SK-N-SH treated with all-trans-retinoic acid at 6 μM for 48 hours (cell line): ENCODE data around the gene DOCK9.

Experiments
- OSR1 ChIP-seq: fragments of 250-450 bp; sonication (Bioruptor Pico); IDR thresholded peaks from 2 replicates; pipeline ENCODE4 v1.8.0; 2022; ENCODE audit warnings: moderate library complexity, mild to moderate bottlenecking, inconsistent platforms
- ZFP3 ChIP-seq: fragments of 250-450 bp; sonication (Bioruptor Pico); IDR thresholded peaks from 2 replicates; pipeline ENCODE4 v1.5.0; 2020; ENCODE audit warnings: mild to moderate bottlenecking, moderate library complexity
- ZFP30 ChIP-seq: fragments of 450-650 bp; formaldehyde crosslinking; IDR thresholded peaks from 2 replicates; pipeline ENCODE4 v1.5.0; 2022; ENCODE audit warnings: mild to moderate bottlenecking, moderate library complexity
- ZNF8 ChIP-seq: fragments of 450-650 bp; formaldehyde crosslinking; IDR thresholded peaks from 2 replicates; pipeline ENCODE4 v1.5.0; 2020; ENCODE audit warnings: mild to moderate bottlenecking, moderate library complexity

DNA sequence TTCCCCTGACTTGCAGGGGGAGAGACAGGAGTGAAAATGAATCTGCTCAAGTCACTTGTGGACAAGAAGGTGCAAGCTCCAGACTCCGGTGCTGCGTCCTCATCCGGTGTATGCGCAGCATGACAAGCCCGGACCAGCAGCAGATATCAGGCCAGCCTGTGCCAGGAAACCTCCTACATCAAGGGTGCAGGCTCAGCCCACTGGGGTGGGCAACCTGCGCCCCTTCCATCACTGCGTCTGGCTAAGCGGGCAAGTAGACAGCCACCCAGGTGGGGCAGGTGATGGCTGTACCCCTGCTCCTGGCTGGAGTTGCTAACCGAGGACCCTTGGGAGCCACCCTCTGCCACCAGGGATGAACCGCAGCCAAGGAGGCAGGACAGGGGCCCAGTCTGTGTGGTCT is 192.5 kb downstream of the DOCK9 start:
- TF ChIP-seq ZFP3 (CRISPR knock-in tag) (no peak), OSR1 (CRISPR knock-in tag) (no peak), ZNF8 (CRISPR knock-in tag) (no peak), ZFP30 (CRISPR knock-in tag) (no peak)
